Measurements from ENCODE around the gene DLGAP1.
"Not testable (repeated sequence)": the region's sequence is repeated elsewhere in the genome, so short reads cannot be mapped to it uniquely, and the experiment has no call there.

DLGAP1 gene

GRCh38 chr18:3665780-3666525 lies 789.2 kb downstream of the DLGAP1 start:
- DNase-seq: peak; percentile 77

- no peak for DNase-seq
Measured at GRCh38 chr18:3665204-3665603, 789.9 kb downstream of the DLGAP1 start.

- no peak for DNase-seq
Measured at GRCh38 chr18:3664563-3665178, 790.4 kb downstream of the DLGAP1 start.

- no peak for DNase-seq
Measured at GRCh38 chr18:3663870-3664512, 791.1 kb downstream of the DLGAP1 start.

GRCh38 chr18:3661989-3662388 lies 793.1 kb downstream of the DLGAP1 start:
- no peak for DNase-seq

- DNase-seq: no peak
Measured at GRCh38 chr18:3660739-3661515, 794.2 kb downstream of the DLGAP1 start.

- DNase-seq: no peak
Measured at GRCh38 chr18:3658529-3658928, 796.6 kb downstream of the DLGAP1 start.

GRCh38 chr18:3655254-3656050 lies 799.7 kb downstream of the DLGAP1 start:
- DNase-seq: no peak

- no peak for DNase-seq
Measured at GRCh38 chr18:3654442-3655253, 800.5 kb downstream of the DLGAP1 start.

- DNase-seq: no peak
Measured at GRCh38 chr18:3653851-3654441, 801.2 kb downstream of the DLGAP1 start.

GRCh38 chr18:3653263-3653850 lies 801.8 kb downstream of the DLGAP1 start:
- no peak for DNase-seq

- peak; percentile 55 for DNase-seq
Measured at GRCh38 chr18:3652380-3653262, 802.5 kb downstream of the DLGAP1 start.

GRCh38 chr18:3651266-3651665 lies 803.8 kb downstream of the DLGAP1 start:
- DNase-seq: no peak

- DNase-seq: not testable (repeated sequence)
Measured at GRCh38 chr18:3650521-3651042, 804.5 kb downstream of the DLGAP1 start.

GRCh38 chr18:3649633-3650426 lies 805.3 kb downstream of the DLGAP1 start:
- no peak for DNase-seq

GRCh38 chr18:3649135-3649632 lies 805.9 kb downstream of the DLGAP1 start:
- no peak for DNase-seq

- DNase-seq: no peak
Measured at GRCh38 chr18:3648641-3649040, 806.5 kb downstream of the DLGAP1 start.

GRCh38 chr18:3648200-3648599 lies 806.9 kb downstream of the DLGAP1 start:
- no peak for DNase-seq

Data from activated CD8-positive, alpha-beta memory T cell treated with anti-CD3 and anti-CD28 coated beads, Interleukin-2, amount 50 U/mL, for 4 hours (primary cell).